Adrenal gland (tissue), 5 donors: ENCODE data around the gene EFR3B.

Source experiments
- POLR2A ChIP-seq, 2 donors: fragments of 450-650 bp; IDR thresholded peaks; one replicate each; pipeline ENCODE4 v1.6.1; 2017; ENCODE audit warnings: antibody characterized with exemption in 2 of 2, mild to moderate bottlenecking in 2 of 2, moderate library complexity in 1 of 2
- TF ChIP-seq, protein P1 (sequence below), 6 experiments: fragments of 450-650 bp in 4 of 6; fragments of 200-600 bp in 2 of 6; sonication (generic) in 1 of 6; IDR thresholded peaks; 1 replicate in 5 of 6; 2 replicates in 1 of 6; pipeline versions ENCODE4 v1.5.1 to v1.8.0; 2016 to 2021; ENCODE audit warnings: antibody characterized with exemption in 6 of 6, mild to moderate bottlenecking in 2 of 6, moderate library complexity in 1 of 6
- donor health status: DM: no; HTN: no; CAD: no.

GRCh38 chr2:25018681-25019080 lies 23.2 kb upstream of the EFR3B start:
- TF ChIP-seq, protein P1, sequence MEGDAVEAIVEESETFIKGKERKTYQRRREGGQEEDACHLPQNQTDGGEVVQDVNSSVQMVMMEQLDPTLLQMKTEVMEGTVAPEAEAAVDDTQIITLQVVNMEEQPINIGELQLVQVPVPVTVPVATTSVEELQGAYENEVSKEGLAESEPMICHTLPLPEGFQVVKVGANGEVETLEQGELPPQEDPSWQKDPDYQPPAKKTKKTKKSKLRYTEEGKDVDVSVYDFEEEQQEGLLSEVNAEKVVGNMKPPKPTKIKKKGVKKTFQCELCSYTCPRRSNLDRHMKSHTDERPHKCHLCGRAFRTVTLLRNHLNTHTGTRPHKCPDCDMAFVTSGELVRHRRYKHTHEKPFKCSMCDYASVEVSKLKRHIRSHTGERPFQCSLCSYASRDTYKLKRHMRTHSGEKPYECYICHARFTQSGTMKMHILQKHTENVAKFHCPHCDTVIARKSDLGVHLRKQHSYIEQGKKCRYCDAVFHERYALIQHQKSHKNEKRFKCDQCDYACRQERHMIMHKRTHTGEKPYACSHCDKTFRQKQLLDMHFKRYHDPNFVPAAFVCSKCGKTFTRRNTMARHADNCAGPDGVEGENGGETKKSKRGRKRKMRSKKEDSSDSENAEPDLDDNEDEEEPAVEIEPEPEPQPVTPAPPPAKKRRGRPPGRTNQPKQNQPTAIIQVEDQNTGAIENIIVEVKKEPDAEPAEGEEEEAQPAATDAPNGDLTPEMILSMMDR (IDR thresholded peaks at IDR 0.05), result no peak
- no peak for TF ChIP-seq POLR2A (IDR thresholded peaks at IDR 0.05)
